GM19467 (cell line): ENCODE measurements around the gene CCT6B.
A peak's percentile ranks its signal among the peaks of the same experiment; 100 is the strongest.
"Not testable (repeated sequence)": the region's sequence is repeated elsewhere in the genome, so short reads cannot be mapped to it uniquely, and the experiment has no call there.

Experiments
- ATAC-seq: cut with Tn5 transposase; IDR thresholded peaks from one replicate; pipeline ENCODE4 v1.9.1; 2021; ENCODE audit warnings: mild to moderate bottlenecking, moderate library complexity; ENCODE audit not compliant: unreplicated experiment

CCT6B gene

DNA sequence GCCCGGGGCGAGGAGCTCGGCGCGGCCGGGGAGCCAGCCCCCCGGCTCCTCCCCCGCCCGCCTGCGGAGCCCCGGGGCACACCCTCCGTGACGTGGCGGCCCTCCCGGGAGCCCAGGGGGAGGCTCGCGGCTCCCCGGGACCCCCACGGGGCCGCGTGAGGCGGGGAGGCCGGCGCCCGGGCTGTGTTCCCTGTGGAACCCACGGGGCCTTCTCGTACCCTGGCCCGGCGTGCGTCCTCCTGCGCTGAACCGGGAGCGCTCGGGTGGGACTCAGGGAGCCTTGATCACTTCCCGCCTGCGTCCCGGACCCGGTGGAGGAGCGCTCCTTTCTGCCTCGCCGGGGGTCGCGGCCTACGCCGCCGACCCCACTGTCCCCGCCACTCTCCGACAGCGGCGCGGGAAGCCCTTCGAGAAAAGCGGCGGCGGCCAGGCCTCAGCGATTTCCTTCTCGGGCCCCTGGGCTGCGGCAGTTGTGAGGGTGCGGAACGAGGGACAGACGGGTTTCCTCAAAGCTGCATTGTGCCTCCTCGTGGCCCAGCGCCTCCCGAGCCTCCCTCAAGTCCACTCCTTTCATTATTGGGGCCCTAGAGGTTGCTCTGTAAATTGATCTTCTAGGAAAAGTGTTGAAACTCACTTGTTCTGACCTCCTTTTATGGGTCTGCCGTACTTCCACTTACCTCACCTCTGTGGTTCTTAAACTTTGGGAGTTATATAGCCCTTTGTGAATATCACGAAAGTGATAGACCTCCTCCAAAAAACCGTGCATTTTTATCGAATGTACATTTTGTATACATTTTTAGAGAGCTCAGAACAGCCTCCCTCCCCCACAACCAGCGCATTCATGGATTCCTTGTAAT is 19.6 kb upstream of the CCT6B start:
- ATAC-seq: peak; percentile 66

DNA sequence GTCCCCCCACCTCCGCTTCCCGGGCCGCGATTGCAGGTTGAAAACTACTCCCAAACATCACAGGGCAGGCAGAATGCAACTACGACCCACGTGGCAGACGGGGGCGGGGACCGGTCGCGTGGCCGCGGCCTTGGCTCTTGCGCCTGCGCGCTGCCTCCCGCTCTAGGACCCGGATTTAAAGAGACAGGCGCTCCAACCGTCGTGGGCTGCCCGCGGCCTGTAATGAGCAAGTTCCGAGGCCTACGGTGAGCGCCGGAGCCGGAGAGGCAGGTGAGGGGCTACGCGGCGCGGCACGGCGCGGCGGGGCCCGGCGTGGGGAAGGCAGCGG is 19.1 kb upstream of the CCT6B start, which contains the start of gene LIG3:
Gene LIG3, plus strand, starts transcription at position 160 of the 328 bp plus-strand sequence. CDS start 2,494 bp downstream, outside the sequence.
- ATAC-seq: peak; percentile 67

GRCh38 chr17:34979650-34980352 is 18.5 kb upstream of the CCT6B start:
- no peak for ATAC-seq

GRCh38 chr17:34979153-34979552 is 17.9 kb upstream of the CCT6B start:
- no peak for ATAC-seq

- ATAC-seq: no peak
Measured at GRCh38 chr17:34974794-34975785, 13.8 kb upstream of the CCT6B start.

GRCh38 chr17:34974179-34974578 is 12.9 kb upstream of the CCT6B start:
- ATAC-seq: no peak

GRCh38 chr17:34958438-34958837 is 2.8 kb downstream of the CCT6B start:
- no peak for ATAC-seq

- ATAC-seq: not testable (repeated sequence)
Measured at GRCh38 chr17:34950780-34951179, 10.5 kb downstream of the CCT6B start.

GRCh38 chr17:34930283-34930682 is 31.0 kb downstream of the CCT6B start:
- ATAC-seq: no peak

DNA sequence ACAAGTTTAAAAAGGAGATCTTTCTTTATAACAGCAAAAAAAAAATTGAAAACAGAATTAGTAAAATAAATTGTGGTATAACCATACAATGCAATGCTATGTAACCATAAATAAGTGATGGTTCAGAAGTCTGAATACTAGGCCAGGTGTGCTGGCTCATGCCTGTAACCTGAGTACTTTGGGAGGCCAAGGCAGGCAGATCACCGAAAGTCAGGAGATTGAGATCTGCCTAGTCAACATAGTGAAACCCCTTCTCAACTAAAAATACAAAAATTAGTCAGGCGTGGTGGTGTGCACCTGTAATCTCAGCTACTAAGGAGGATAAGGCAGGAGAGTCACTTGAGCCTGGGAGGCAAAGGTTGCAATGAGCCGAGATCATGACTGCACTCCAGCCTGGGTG is 34.6 kb downstream of the CCT6B start:
- ATAC-seq: no peak

GRCh38 chr17:34920676-34921075 is 40.6 kb downstream of the CCT6B start:
- ATAC-seq: no peak

GRCh38 chr17:34917381-34917780 is 43.9 kb downstream of the CCT6B start:
- no peak for ATAC-seq

- no peak for ATAC-seq
Measured at GRCh38 chr17:34916120-34916519, 45.1 kb downstream of the CCT6B start.

GRCh38 chr17:34913001-34913400 is 48.3 kb downstream of the CCT6B start:
- no peak for ATAC-seq

GRCh38 chr17:34909040-34909439 is 52.2 kb downstream of the CCT6B start:
- ATAC-seq: no peak

- ATAC-seq: no peak
Measured at GRCh38 chr17:34902831-34903547, 58.3 kb downstream of the CCT6B start.

DNA sequence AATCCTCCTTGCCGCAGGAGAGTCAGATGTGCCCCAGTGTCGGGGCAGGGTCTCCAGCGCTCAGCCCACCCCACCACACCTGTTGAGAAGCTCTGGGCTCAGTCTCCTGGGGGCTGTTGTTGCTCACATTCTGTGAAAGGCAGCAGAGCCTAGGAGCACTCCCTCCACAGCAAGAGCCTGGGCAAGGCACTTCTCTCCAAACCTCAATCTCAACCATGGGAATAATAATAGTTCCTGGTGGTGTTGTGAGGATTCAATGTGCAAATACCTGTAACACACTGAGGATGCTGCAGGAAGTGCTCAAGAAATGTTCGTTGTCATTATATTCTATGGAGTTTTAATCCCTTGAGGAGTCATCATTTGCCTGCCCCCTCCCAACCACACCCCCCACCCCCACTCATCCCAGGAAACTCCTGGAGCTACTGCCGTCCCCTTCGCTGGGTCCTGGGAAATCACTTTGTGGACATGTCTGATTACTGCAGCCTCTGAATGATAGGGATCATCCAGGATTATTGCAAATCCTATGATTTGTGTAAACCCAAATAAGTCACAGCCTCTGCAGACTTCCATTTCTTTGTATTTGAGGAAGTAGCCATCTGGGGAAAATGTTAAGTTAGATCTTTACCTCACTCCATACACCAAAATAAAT is 61.5 kb downstream of the CCT6B start:
- ATAC-seq: no peak

- ATAC-seq: no peak
Measured at GRCh38 chr17:34895383-34895782, 65.9 kb downstream of the CCT6B start.

- no peak for ATAC-seq
Measured at GRCh38 chr17:34894964-34895363, 66.3 kb downstream of the CCT6B start.
